Adrenal gland (tissue), 12 donors: ENCODE results near the gene MAML1. TPM values are rescaled to one million over a fixed set of nuclear protein-coding genes. Genes with fewer than 3 reads are reported as not detected.

Experiments used
- DNase-seq, 7 donors: peaks; one replicate each; pipeline ENCODE4 v3.0.0-alpha.2; 2019 to 2020
- H3K27ac ChIP-seq, 5 donors: fragments of 200-600 bp; sonication (generic) in 4 of 5; 1 replicate in 3 of 5; 2 replicates in 2 of 5; pipeline versions ENCODE4 v1.5.1 to v1.8.0; 2016 to 2020; ENCODE audit warnings: mild to moderate bottlenecking in 1 of 5
- H3K27me3 ChIP-seq: fragments of 200-600 bp; 2 replicates; pipeline ENCODE4 v1.8.0; 2021
- H3K36me3 ChIP-seq, 2 donors: fragments of 200-600 bp; replicated peaks in 1 of 2; 1 replicate in 1 of 2; 2 replicates in 1 of 2; pipeline versions ENCODE4 v1.5.1 to v1.8.0; 2018 to 2022
- H3K4me1 ChIP-seq, 2 donors: fragments of 200-600 bp; replicated peaks in 1 of 2; 1 replicate in 1 of 2; 2 replicates in 1 of 2; pipeline versions ENCODE4 v1.5.1 to v1.8.0; 2018 to 2021
- H3K4me3 ChIP-seq, 4 donors: fragments of 200-600 bp; sonication (generic) in 3 of 4; one replicate each; pipeline ENCODE4 v1.5.1; 2016 to 2018
- H3K9me3 ChIP-seq, 3 donors: fragments of 200-600 bp; sonication (generic) in 1 of 3; replicated peaks in 1 of 3; 1 replicate in 2 of 3; 2 replicates in 1 of 3; pipeline versions ENCODE4 v1.5.1 to v1.8.0; 2016 to 2021
- CTCF ChIP-seq, 6 experiments: fragments of 450-650 bp in 4 of 6; fragments of 200-600 bp in 2 of 6; sonication (generic) in 1 of 6; IDR thresholded peaks; 1 replicate in 5 of 6; 2 replicates in 1 of 6; pipeline versions ENCODE4 v1.5.1 to v1.8.0; 2016 to 2021; ENCODE audit warnings: antibody characterized with exemption in 6 of 6, mild to moderate bottlenecking in 2 of 6, moderate library complexity in 1 of 6
- POLR2A ChIP-seq, 2 donors: fragments of 450-650 bp; IDR thresholded peaks; one replicate each; pipeline ENCODE4 v1.6.1; 2017; ENCODE audit warnings: antibody characterized with exemption in 2 of 2, mild to moderate bottlenecking in 2 of 2, moderate library complexity in 1 of 2
- WGBS, 4 donors: extraction: QIAGEN DNeasy Blood & Tissue Kit in 2 of 4; methylation state at CpG; one replicate each; pipeline versions ENCODE4 v1.1.5 to v1.1.7; 2013 to 2017; 5-methylcytosine and 5-hydroxymethylcytosine counted together
- intact Hi-C, 2 donors: fragments of 100-400 bp; cut with DNase I; formaldehyde crosslinking; loops; one replicate each; pipeline versions ENCODE4 v1.14.1 to v1.15.0; 2022 to 2023
- polyA plus RNA-seq, 3 donors: library from polyadenylated mRNA; stranded (reverse); fragments of 200-250 nt in 2 of 3; fragments of 350-450 nt in 1 of 3; fragmentation: Illumina TruSeq in 1 of 3; extraction: RNeasy Lipid Tissue Mini Kit (QIAGEN cat#74804) in 1 of 3; gene quantifications; one replicate each; pipeline ENCODE4 v1.2.3, GENCODE V29; 2013 to 2014
- total RNA-seq, 9 donors: library from RNA; depleted of rRNA in 4 of 9; stranded (reverse); fragments of >200 nt in 4 of 9; fragments of 120-200 nt in 1 of 9; fragmentation: NEBNext Ultra II Directional in 1 of 9; extraction: Animal tissue kit (Norgen Biotek cat#: 25700) in 1 of 9; gene quantifications; one replicate each; pipeline versions ENCODE4 v1.1.0 to v1.2.4, GENCODE V29; 2013 to 2023
- donor health status: healthy with polysubstance abuse.
- donor health status: Bipolar disorder and iron deficiency.
- donor health status: DM: yes; HTN: yes; CAD: no.
- donor health status: DM: no; HTN: no; CAD: no.
- donor health status: DM: no; HTN: no; CAD: no.
- donor health status: DM: yes; HTN: yes; CAD: no.

MAML1 gene
- total and polyA plus RNA-seq, 12 donors: 7.3 to 70.7 (median 29.2) TPM

DNA sequence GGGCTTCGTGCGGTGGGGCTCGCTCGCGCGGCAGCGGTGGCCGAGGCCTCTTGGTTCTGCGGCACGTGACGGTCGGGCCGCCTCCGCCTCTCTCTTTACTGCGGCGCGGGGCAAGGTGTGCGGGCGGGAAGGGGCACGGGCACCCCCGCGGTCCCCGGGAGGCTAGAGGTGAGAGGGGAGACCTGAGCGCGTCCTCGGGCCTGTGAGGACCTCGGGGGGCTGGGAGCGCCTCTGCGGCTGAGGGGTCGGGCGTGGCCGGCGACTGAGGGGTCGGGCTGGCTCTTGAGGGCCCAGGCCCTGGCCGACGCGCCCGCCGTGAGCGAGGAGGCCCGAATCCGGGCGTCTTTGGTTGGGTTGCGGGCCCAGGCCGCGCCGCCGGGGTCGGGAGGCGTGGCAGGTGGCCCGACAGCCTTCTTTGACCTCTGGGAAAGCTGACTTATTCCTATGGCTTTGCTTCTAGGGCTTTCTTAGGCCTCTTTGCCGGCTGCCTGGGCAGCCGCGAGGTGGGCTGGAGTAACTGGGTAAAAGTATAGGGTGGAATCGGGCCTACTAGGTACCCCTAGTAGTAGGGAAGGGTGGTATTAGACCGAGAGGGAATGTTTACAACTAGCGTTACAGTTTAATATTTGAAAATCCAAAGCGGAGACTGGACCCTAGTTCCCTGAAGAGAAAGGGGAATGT lies 33.5 kb upstream of the MAML1 start, which contains the start of gene CANX:
TSS of gene CANX (plus strand) at position 33 of the 681 bp plus-strand sequence. CDS start 6,715 bp downstream, outside the sequence.
- Histone ChIP-seq H3K9me3 (no peaks in the 10 kb centered on the region), H3K27ac (peak within 1 kb of the TSS; percentile 82 to 100 (median 94)), H3K27me3 (no peaks in the 10 kb centered on the region), H3K36me3 (no peaks in the 10 kb centered on the region), H3K4me3 (peak within 1 kb of the TSS; percentile 52 to 93 (median 76)), H3K4me1 (peaks cover 19 to 35% of the 10 kb centered on the region in 2 donors)
- WGBS, 4 donors: 0 to 1% (median 1%) methylated on average over 7 to 58 of the region's 58 CpGs
- DNase-seq: peak in 1 of 7 donors; percentile 55
- intact Hi-C loops: no loop called here
- TF ChIP-seq CTCF (IDR thresholded peaks at IDR 0.05) (no peak), POLR2A (IDR thresholded peaks at IDR 0.05) (peak; percentile 84 to 87)

DNA sequence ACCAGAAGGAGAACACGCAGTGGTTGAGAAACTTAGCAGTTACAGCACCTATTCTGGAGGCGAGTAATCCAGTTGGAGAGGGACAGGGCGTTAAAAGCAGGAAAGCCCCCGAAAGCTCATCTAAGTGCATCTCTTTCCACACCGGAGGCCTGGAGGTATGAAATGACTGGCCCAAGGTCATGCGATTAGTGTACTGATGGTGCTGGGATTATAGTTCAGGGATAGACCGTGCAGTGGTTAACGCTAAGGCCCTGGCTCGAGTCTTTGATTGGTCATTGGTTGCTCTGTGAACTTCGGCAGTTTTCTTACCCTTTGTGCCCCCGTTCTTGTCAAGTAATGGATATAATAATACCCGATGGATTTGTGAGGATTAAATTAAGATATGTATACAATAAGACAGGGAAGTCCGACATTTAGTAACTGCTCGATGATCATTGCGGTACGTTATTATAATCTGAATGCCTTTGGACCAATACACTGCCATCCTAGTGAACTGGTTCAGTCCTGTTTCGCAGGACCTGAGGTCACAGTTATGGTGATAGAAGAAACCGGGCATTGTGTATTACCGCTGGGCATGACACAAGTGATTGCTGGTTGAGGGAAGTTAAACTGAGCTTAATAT lies 32.9 kb upstream of the MAML1 start:
- Histone ChIP-seq H3K27ac (peak overlapping the region; percentile 78 to 100 (median 91)), H3K9me3 (no peaks in the 10 kb centered on the region), H3K4me1 (peaks cover 19 to 35% of the 10 kb centered on the region in 2 donors), H3K4me3 (peak overlapping the region in 3 of 4 donors; percentile 69 to 93 (median 83)), H3K36me3 (no peaks in the 10 kb centered on the region), H3K27me3 (no peaks in the 10 kb centered on the region)
- DNase-seq: peak in 6 of 7 donors; percentile 38 to 65 (median 49)
- 2 to 3% (median 2%) methylated on average over 19 of the region's 19 CpGs for WGBS, 4 donors
- intact Hi-C loops: no loop called here
- peak in 1 of 2 donors; percentile 5 for TF ChIP-seq POLR2A (IDR thresholded peaks at IDR 0.05)
- no peak for TF ChIP-seq CTCF (IDR thresholded peaks at IDR 0.05)

GRCh38 chr5:179700401-179700918 lies 32.2 kb upstream of the MAML1 start:
- no peaks in the 10 kb centered on the region for H3K27me3 ChIP-seq
- H3K36me3 ChIP-seq: peaks cover 0 to 3% of the 10 kb centered on the region in 2 donors
- TF ChIP-seq POLR2A (IDR thresholded peaks at IDR 0.05): no peak
- TF ChIP-seq CTCF (IDR thresholded peaks at IDR 0.05): no peak
- DNase-seq: peak in 3 of 7 donors; percentile 19 to 45 (median 30)
- WGBS, 4 donors: 17 to 40% (median 33%) methylated on average over 5 to 7 of the region's 7 CpGs
- peak overlapping the region in 1 of 4 donors; percentile 93 for H3K4me3 ChIP-seq
- H3K9me3 ChIP-seq: no peaks in the 10 kb centered on the region
- H3K4me1 ChIP-seq: peaks cover 19 to 42% of the 10 kb centered on the region in 2 donors
- intact Hi-C loops: no loop called here
- H3K27ac ChIP-seq: peak overlapping the region in 3 of 5 donors; percentile 33 to 100 (median 53)

DNA sequence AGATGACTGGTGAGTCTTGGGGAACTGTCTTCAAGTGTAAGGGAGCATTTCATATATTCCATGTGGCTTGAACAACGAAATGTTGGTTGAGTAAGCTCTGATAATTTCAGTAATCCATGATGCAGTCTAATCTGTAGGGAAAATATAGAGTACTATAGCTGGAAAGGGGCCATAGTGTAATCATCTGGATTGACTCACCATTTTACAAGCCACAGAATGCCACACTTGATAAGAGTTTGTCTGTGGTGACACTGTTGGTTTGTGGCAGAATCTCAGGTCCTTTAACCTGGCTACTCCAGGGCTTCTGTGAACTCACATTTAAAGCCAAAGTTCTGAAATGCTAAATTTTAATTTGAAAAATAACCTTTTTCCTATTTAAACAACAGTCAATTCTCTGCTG lies 16.3 kb upstream of the MAML1 start:
- Histone ChIP-seq H3K9me3 (no peaks in the 10 kb centered on the region), H3K36me3 (peaks cover 0 to 87% of the 10 kb centered on the region in 2 donors), H3K27ac (no peak overlapping the region), H3K4me1 (no peaks in the 10 kb centered on the region), H3K27me3 (no peaks in the 10 kb centered on the region), H3K4me3 (no peak overlapping the region)
- DNase-seq: no peak
- 91 to 100% (median 94%) methylated on average over 1 of the region's 1 CpG for WGBS, 4 donors
- TF ChIP-seq POLR2A (IDR thresholded peaks at IDR 0.05) (no peak), CTCF (IDR thresholded peaks at IDR 0.05) (no peak)
- intact Hi-C loops: no loop called here
